NCI-H446 treated with DMSO at 0.1 percent for 48 hours (cell line): Measurements from ENCODE around the gene SLC9A8.
"Not testable (repeated sequence)": the region's sequence is repeated elsewhere in the genome, so short reads cannot be mapped to it uniquely, and the experiment has no call there.

Source experiments
- DNase-seq: peaks from one replicate; lab custom pipeline; 2025; lab: John Stamatoyannopoulos, UW

Gene SLC9A8

DNA sequence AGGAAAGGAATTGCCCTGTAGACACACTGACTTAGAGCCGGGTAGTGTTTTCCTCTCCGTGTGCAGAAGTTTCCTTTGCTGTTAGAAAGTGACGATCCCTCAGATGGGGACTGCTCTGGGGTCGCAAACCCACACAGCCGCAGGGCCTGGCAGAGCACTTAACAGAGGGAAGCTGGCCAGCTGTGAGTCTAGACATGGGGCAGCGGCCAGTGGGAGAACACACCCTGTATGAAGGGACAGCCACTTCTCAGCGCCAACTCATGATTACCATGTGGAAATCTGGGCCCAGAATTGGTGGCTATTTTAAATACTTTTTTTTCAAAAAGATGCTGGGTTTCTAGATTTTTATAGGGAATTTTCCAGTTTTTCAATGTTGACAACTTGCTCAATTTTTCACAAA is 39.4 kb downstream of the SLC9A8 start:
- no peak for DNase-seq

DNA sequence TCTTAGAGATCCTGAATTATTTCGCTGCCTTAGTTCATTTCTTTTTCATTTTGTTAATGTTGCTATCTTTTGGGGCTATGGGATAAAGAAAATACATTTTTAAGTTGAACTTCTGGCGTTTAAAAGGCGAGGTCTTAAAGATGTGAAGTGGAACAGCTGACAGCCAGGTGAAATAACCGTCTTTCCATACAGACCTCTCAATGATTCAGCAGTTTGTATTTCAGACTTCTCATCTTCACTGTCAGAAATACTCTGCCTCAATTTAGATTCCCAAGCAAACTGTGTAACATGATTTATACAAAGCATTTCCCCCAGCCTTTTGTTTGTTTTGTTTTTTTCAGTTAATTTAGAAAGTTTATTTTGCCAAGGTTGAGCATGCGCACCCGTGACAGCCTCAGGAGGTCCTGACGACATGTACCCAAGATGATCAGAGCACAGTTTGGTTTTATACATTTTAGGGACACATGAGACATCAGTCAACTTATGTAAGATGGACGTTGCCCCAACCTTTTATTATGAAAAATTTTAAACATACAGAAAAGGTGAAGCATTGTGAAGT is 40.0 kb downstream of the SLC9A8 start:
- DNase-seq, result no peak

DNA sequence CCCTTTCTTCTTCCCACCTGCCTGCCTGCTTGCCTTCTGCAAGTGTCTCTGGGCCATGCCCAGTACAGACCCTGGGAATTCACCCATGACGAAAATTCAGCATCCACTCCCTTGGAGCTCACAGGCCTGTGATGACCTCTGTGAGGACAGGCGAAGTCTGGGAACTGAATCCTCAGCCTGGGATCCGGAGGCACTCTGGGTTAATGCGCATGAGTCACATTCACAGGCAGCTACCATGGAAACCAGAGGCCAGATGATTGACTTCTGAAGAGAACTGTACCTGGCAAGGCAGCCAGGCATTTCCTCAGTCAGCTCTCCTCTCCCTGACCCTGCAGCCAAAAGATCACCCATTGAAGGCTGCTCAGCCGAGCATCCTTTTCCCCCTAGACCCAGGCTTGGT is 41.0 kb downstream of the SLC9A8 start:
- no peak for DNase-seq

DNA sequence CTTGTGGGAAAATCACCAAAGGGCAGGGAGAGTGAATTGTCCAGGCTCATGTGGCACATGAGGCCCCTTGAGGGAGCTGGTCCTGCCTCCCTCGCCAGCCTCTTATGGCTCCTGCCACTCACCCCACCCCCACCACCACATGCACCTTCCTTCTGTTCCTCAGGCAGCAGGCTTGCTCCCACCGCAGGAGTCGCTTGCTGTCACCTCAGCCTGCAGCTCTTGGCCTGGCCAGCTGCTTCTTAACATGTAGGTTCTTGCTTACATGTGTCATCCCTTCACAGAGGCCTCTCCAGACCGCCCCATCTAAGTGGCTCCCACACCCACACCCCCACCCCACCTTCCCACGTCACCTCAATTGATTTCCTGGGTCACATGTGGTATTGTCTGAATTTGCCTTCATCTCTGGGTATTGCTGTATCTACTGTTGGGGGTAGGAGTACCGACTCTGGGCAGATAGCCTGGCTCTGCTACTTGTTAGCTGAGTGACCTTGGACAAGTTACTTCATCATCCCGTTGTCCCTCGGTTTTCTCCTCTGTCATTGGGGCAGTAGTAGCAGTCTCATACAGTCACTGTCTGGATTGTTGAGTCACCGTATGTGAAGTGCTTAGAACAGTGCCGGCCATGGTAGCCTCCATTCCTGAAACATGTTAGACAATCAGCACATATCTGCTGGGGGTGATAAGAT is 41.7 kb downstream of the SLC9A8 start:
- no peak for DNase-seq

DNA sequence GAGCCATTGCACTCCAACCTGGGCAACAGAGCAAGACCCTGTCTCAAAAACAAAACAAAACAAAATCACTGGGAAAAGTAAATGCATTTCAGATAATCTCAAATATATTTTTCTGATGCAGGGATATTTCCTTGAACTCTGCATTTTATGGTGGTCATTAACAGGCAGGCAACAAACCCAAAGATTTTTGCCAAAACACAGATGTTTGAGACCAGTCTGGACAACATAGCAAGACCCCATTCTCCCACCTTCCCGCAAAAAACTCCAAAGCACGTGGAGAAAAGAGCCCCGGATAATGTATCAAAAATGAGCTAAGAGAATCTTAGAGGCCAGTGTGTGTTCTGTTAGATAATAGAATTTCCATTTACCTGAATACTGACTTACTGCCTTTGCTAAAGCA is 44.3 kb downstream of the SLC9A8 start:
- DNase-seq, result no peak

DNA sequence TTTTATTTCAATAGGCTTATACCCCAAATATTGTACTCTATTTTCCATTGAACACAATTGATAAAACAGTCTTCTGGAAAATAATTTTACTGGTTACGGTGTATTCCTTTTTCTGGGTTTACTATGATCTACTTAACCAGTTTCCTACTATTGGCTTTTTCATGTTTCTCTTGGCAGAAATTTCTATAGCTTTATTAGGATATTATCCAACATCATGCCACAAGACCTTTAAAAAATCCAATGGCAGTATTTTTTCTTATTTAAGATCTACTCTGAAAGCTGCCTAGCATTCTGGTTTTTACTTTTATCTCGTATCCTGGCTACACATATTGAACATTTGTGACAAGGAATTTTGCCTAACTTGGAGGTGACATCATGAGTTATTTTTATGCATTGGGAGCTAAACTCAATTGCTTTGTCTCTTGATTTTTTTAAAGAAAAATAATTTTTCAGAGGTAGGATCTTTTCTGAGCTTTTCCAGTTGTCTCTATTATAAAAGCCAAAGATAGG is 45.5 kb downstream of the SLC9A8 start:
- DNase-seq, result no peak

DNA sequence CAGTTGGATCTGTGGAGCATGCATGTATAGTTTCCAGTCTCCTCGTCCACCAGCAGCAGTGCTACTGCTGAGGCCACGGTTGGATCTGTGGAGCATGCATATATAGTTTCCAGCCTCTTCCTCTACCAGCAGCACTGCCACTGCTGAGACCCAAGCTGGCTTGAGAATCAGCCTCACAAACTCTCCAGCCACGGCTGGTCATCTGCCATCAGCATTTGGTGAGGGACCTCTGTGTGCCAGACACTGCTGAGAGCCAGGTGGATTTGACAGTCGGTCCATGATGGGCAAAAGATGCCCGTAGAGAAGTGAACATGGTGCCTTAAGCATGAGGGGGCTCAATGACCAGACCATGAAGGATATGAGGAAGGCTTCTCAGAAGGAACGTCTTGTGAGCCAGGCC is 46.4 kb downstream of the SLC9A8 start:
- DNase-seq, result no peak

DNA sequence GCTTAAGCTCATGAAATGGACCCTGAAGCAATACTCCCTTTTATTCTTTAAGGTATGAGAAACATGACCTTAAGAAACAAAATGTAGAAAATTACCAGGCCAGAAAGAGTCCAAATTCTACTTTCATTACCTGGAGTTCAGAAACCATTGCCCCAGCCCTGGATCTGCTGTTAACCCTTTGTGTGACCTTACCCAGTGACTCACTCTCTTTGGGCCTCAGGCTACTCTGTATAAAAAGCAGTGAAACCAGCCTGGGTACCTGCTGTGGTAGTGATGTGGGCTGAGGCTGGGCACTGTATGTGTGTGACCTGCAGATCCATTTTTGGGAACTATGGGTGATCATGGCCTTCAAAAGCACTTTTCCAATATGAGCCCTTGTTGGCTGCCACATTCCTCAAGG is 47.2 kb downstream of the SLC9A8 start:
- DNase-seq, result no peak

DNA sequence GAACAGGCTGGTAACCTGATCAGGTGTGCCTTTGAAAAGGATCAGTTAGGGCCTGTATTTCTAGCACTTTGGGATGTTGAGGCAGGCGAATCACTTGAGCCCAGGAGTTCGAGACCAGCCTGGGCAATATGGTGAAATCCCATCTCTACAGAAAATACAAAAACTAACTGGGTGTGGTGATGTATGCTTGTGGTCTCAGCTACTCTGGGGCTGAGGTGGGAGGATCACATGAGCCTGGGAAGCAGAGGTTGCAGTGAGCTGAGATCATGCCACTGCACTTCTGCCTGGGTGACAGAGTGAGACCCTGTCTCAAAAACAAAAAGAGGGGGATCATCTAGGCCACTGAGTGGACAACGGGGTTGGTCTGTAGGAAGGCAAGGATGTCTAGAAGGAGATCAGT is 48.6 kb downstream of the SLC9A8 start:
- not testable (repeated sequence) for DNase-seq

DNA sequence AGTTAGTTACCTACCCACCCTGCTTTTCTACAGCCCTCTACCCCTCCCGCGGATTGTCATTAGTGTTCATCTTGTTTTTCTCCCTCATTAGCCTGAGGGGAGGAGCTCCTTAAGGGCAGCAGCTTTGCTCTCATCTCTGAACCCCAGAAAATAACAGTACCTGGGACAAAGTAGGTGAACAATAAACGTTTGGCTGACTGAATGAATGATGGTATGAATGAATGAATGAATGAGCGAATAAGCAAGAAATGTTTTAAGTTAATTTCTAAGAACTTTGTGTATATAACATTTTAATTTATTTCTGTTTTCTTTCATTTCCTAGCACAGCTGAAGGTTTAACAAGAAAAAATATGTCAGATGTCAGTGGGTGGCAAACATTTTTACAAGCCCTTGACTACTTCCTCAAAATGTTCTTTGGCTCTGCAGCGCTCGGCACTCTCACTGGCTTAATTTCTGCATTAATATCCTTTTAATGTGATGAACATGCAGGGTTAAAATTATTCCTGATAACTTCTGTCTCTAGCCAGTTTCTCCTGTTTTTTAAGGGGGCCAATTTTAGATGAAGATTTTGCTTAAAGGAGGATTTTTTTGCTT is 50.1 kb downstream of the SLC9A8 start:
- DNase-seq, result no peak

DNA sequence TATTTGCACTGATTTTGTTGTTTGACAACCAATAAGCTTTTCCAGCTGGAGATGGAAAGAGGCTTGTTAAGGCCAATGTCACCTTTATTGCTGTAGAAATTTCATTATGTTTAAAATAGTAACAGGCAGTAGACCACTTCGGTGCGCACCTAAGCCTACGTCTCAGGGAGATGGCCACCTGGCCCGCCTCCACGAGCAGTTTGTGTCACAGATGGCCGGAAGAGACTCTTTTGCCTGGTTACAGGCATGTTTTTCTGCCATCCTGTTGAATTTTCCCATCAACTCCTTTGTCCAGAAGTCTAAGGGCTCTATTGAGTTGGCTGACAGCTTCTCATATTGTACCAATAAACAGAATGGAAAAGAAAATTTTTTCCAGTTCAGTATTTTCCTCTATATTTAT is 51.0 kb downstream of the SLC9A8 start:
- no peak for DNase-seq

DNA sequence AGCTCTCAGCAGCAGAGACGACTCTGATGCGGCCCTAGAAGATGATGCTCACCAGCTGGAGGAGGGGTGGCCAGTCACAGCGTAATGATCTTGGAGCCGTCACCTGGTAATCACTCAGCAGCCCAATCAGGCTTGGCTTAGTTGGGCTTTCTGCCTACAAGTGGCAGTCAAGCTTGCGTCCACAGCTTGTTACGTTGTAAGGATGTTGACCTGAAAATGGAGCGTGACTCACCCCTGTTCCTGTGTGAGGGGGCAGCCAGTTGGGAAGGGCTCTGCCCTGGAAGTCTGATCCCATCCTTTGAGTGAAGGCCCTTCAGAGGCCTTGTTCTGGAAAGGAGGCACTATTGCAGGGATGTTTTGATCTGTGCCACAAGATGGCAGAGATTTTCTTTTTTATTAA is 52.9 kb downstream of the SLC9A8 start:
- no peak for DNase-seq

DNA sequence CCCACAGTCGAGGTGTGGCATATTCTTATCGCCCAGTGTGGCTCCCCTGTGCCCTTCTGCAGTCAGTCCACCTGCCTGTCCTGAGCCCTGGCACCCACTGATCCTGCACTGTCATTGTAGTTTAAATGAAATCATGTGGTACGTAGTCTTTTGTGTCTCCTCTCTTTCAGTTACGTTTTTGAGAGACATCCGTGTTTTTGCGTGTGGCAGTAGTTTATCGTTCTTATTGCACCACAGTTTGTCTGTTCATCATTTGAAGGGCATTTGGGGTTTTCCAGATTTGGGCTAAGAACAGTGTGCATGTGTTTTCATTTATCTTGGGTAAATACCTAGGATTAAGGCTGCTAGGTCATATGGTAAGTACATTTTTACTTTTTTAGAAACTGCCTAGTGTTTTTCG is 53.4 kb downstream of the SLC9A8 start:
- DNase-seq, result no peak

DNA sequence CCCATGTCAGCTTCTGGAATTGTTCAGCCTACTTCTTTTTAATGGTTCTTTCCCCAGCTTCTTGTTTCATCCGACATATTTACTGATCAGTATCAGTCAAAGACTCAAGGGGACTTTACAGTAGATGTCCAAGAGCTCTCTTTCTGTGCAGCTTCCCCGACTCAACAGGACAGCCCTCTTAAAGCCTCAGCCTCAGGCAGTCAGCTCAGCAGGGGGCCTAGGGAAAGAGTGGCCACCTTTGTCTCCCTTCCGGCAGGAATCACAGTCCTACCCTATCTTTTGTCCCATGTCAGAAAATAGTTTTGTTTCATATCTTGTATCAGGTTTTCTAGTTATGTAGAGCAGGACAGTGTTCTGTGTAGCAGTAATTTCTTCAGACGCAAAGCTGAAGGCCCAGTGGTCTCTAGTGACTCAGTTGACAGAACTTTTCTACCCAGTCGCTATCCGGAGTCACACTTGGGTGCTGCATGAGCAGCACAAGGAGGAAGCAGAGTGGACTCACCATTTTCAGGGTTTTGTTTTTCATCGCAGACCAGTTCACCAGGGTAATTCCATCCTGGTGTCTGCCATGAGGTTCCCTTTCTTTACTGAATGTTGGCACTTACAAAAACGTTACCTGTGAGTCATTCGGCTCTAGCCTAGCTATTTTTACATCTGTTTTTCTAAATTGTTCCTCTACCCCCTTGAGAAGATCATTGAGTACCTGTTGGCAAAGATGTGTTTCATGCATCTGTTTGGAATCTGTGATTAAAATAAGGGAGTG is 55.0 kb downstream of the SLC9A8 start:
- DNase-seq, result no peak

DNA sequence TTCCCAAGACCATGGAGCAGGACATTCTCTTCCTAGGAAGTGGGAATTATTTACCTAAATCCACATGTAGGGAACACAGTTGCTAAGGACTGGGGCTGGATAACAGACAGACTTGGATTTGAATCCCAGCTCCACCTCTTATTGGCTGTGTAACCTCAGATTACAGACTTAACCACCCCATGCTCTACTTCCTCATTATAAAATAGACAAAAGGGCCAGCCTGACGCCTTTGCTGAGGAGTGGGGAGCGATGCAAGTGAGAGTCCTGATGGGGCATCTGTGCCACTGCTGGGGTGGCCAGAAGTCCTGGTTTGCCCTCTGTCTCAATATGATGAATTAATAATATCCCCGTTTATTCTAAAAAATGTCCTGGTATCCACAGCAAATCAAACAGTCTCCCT is 55.9 kb downstream of the SLC9A8 start:
- DNase-seq, result no peak

DNA sequence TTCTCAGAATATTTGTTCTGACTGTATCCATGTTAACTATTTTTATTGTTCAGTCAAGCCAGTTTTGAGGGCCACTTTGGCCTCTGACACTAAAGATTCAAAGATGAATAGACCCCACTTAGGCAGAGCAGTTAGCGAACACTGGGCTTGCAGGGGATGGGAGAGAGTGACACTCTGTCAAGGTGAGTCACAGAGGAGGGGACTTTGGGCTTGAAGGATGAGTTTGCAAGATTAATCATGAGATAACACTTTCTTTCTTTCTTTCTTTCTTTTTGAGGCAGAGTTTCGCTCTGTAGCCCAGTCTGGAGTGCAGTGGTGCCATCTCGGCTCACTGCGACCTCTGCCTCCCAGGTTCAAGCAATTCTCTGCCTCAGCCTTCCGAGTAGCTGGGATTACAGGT is 56.3 kb downstream of the SLC9A8 start:
- DNase-seq, result no peak

DNA sequence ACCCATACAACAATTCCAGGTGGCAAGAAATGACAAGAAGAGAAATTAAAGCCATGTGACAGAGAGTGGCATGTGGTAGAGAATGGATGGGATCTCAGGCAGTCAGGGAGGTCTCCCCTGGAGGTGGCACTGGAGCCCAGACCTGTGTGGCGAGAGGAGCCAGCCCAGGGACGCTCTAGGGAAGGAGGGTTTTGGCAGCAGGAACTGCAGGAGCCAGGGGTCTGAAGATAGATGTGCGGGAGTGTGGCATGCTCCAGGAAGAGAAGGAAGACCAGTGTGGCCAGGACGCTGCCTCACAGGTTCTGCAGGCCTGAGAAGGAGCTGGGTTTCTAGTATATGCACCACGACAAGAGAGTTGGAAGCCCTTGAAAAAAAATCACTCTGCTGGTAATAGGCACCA is 57.6 kb downstream of the SLC9A8 start:
- no peak for DNase-seq

DNA sequence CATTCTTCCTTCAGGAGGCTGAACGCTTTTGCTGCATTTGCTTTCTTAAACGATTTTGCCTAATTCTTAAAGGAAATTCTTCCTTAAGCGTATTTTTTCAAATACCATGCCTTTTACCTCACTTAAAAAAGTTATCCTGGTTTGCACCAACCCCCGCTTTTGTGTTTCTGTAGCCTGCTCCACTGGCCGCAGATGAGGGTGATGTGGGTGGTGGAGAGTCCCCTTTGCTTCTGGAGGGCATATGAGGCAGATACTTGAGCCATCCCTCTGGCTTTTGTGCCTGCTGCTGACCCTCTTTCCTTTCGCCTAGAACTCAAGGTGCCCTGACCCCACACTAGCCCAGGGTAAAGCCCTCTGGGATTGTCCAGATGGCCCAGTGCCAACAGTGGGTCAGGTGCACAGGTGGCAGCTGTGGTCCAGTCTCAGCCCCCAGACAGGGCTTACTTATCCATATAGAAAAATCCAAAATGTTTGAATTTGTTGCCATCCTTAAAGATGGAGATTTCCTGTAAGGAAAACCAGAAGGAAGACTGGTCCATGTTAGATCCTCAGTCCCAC is 58.8 kb downstream of the SLC9A8 start:
- DNase-seq, result no peak

DNA sequence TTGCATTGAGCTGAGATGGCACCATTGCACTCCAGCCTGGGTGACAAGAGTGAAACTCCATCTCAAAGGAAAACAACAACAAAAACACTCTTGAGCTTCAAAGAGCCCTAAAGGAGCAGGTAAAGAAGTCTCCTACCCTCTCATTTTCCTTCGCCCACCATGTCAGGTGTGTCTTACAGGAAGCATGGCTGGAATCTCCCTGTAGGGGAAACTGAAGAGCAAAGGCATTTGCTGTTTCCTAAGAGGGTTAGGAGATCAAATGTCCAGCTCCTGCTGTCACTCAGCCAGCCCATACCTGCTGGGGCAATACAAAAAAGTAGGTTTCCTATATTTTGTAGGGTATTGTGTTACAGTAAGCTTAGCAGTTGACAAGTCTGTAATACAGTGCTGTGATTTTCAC is 59.4 kb downstream of the SLC9A8 start:
- no peak for DNase-seq

DNA sequence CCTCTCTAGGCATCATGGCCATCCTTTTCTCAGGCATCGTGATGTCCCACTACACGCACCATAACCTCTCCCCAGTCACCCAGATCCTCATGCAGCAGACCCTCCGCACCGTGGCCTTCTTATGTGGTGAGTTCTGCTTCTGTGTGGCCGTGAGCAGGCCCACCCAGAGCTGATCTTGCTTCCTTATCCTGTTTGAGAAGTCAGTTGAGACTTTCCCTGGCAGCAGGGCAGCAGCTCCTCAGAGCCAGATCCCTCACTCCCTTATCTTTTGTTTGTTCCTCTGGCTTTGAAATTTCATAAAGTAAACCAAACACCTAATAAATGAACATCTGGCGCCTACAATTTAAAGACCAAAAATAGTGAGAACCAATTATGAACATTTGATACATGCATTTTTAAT is 62.1 kb downstream of the SLC9A8 start:
- no peak for DNase-seq

DNA sequence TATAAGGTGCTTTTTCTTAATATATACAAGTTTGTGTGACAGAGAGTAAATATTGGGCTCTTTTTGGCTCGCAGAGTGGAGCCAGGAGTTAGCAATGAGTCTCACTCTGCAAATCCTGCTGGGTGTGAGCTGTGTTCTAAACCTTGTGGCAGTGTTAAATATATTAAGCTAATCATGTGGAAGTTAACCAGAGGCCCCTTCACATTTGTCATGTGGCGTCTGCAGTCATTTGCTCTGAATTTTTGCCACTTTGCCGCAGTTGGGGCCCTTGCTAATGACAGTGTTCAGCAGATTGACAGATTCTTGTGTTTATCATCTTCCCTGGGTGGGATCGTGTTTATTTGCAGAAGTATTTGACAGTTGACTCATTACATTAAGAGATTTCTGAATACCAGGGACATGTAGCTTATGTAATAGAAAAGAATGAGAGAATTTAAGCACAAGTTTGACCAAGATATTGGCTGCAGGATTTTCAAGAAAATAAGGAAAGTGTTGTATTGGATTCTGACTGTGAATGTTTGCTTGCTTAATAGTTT is 64.8 kb downstream of the SLC9A8 start:
- no peak for DNase-seq

DNA sequence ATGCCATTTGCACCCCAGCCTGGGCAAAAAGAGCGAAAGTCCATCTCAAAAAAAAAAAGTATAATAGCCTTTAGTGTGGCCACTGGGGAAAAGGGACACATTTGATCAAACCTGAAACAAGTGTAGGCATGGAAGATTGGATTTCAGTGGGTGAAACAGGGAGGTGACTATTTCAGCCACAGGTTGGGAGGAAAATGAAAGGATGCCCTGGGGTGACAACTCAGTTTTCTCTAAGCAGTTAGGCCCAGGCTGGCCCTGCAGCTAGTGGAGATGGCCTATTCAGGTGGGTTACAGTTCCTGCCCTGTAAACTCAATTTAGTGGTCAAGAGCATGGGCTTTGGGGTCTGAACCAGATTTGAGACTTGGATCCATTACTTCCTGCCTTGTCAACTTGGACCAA is 66.3 kb downstream of the SLC9A8 start:
- DNase-seq, result no peak
